Left ventricle myocardium inferior (tissue), 1 donor: ENCODE measurements around the gene TSPAN1. TPM values are rescaled to one million over a fixed set of nuclear protein-coding genes. Genes with fewer than 3 reads are reported as not detected.
A peak's percentile ranks its signal among the peaks of the same experiment; 100 is the strongest.

Source experiments
- DNase-seq: peaks from one replicate; pipeline ENCODE4 v3.0.0-alpha.2; 2020
- H3K27ac ChIP-seq: fragments of 200-600 bp; replicated peaks from 2 replicates; pipeline ENCODE4 v1.8.0; 2021
- H3K27me3 ChIP-seq: fragments of 200-600 bp; 2 replicates; pipeline ENCODE4 v1.8.0; 2021; ENCODE audit warnings: low read depth
- H3K36me3 ChIP-seq: fragments of 200-600 bp; 2 replicates; pipeline ENCODE4 v1.8.0; 2021
- H3K4me1 ChIP-seq: fragments of 200-600 bp; 2 replicates; pipeline ENCODE4 v1.8.0; 2021
- H3K4me3 ChIP-seq: fragments of 200-600 bp; 2 replicates; pipeline ENCODE4 v1.8.0; 2021; ENCODE audit warnings: mild to moderate bottlenecking, moderate library complexity
- H3K9me3 ChIP-seq: fragments of 200-600 bp; replicated peaks from 2 replicates; pipeline ENCODE4 v1.8.0; 2021
- intact Hi-C: fragments of 100-400 bp; cut with micrococcal nuclease; formaldehyde crosslinking; loops from one replicate; pipeline ENCODE4 v1.11.0; 2022
- total RNA-seq: library from RNA; stranded (reverse); fragmentation: NEBNext Ultra II Directional; extraction: Animal tissue kit (Norgen Biotek cat#: 25700); gene quantifications from one replicate; pipeline ENCODE4 v1.2.1, GENCODE V29; 2021
- TF ChIP-seq, protein P1 (sequence below): fragments of 200-600 bp; IDR thresholded peaks from 2 replicates; pipeline ENCODE4 v1.8.0; 2021; ENCODE audit warnings: antibody characterized with exemption, mild to moderate bottlenecking, borderline replicate concordance
- donor health status: DM: no; HTN: yes; CAD: no; lungs with severe emphysema.

The TSPAN1 gene
- total RNA-seq, 1 donor from 2014 or later: 1.4 TPM

- DNase-seq: no peak
- Histone ChIP-seq H3K27me3 (no peaks in the 10 kb centered on the region), H3K27ac (peak overlapping the region; percentile 91), H3K9me3 (no peaks in the 10 kb centered on the region), H3K36me3 (no peaks in the 10 kb centered on the region), H3K4me3 (no peak overlapping the region), H3K4me1 (peaks cover 55% of the 10 kb centered on the region)
- TF ChIP-seq, protein P1, sequence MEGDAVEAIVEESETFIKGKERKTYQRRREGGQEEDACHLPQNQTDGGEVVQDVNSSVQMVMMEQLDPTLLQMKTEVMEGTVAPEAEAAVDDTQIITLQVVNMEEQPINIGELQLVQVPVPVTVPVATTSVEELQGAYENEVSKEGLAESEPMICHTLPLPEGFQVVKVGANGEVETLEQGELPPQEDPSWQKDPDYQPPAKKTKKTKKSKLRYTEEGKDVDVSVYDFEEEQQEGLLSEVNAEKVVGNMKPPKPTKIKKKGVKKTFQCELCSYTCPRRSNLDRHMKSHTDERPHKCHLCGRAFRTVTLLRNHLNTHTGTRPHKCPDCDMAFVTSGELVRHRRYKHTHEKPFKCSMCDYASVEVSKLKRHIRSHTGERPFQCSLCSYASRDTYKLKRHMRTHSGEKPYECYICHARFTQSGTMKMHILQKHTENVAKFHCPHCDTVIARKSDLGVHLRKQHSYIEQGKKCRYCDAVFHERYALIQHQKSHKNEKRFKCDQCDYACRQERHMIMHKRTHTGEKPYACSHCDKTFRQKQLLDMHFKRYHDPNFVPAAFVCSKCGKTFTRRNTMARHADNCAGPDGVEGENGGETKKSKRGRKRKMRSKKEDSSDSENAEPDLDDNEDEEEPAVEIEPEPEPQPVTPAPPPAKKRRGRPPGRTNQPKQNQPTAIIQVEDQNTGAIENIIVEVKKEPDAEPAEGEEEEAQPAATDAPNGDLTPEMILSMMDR: no peak
- intact Hi-C loops: no loop called here
Observed at GRCh38 chr1:46206399-46206798, 31.5 kb downstream of the TSPAN1 start.

DNA sequence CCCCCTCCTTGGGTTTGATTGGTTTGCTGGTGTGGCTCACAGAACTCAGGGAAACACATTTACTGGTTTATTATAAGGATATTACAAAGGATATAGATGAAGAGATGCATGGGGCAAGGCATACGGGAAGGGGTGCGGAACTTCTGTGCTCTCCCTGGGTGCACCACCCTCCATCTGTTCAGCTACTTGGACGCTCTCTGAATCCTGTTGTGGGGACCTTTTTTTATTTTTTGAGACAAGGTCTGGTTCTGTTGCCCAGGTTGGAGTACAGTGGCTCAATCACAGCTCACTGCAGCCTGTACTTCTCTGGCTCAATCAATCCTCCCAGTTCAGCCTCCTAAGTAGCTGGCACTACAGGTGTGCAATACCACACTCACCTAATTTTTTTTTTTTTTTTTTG is 35.7 kb downstream of the TSPAN1 start:
- no peak for DNase-seq
- Histone ChIP-seq H3K27ac (no peak overlapping the region), H3K4me1 (peaks cover 20% of the 10 kb centered on the region), H3K36me3 (no peaks in the 10 kb centered on the region), H3K9me3 (no peaks in the 10 kb centered on the region), H3K27me3 (no peaks in the 10 kb centered on the region), H3K4me3 (no peak overlapping the region)
- intact Hi-C loops: no loop called here
- TF ChIP-seq, protein P1: no peak

DNA sequence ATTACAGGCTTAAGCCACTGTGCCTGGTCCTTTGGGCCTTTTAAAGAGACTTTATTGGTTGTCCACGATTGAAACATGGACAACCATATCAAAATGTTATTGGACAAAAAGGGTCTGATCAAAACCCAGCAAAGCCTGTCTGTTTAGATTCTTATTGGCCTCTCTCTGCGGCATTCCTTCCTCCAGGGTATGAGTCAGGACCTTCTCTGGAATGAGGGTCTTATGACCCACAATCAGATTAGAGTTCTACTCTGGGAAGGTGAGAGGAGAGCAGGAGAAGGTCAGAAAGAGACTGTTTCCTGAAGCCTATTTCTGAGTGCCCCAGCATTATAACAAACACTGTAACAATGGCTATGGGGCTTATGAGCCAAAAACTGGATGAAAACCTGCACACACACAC is 36.2 kb downstream of the TSPAN1 start:
- TF ChIP-seq, protein P1: no peak
- no peaks in the 10 kb centered on the region for H3K9me3 ChIP-seq
- no peak for DNase-seq
- intact Hi-C loops: no loop called here
- H3K27ac ChIP-seq: no peak overlapping the region
- no peak overlapping the region for H3K4me3 ChIP-seq
- H3K36me3 ChIP-seq: no peaks in the 10 kb centered on the region
- H3K27me3 ChIP-seq: no peaks in the 10 kb centered on the region
- peaks cover 15% of the 10 kb centered on the region for H3K4me1 ChIP-seq

DNA sequence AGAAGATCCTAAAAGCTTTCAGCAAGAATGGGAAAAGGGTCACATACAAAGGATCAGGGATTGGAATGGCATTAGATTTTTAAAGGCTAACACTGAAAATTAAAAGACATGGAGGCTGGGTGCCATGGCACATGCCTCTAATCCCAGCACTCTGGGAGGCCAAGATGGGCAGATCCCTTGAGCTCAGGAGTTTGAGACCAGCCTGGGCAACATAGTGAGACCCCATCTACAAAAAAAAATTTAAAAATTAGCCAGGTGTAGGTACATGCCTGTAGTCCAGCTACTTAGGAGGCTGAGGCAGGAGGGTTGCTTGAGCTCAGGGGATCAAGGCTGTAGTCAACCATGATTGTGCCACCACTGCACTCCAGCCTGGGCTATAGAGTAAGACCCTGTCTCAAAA is 40.6 kb downstream of the TSPAN1 start:
- no peaks in the 10 kb centered on the region for H3K9me3 ChIP-seq
- peaks cover 4% of the 10 kb centered on the region for H3K4me1 ChIP-seq
- H3K27me3 ChIP-seq: no peaks in the 10 kb centered on the region
- intact Hi-C loops: no loop called here
- DNase-seq: no peak
- H3K4me3 ChIP-seq: no peak overlapping the region
- peaks cover 12% of the 10 kb centered on the region for H3K36me3 ChIP-seq
- TF ChIP-seq, protein P1: no peak
- no peak overlapping the region for H3K27ac ChIP-seq

GRCh38 chr1:46218443-46218842 is 43.6 kb downstream of the TSPAN1 start:
- Histone ChIP-seq H3K4me1 (peaks cover 17% of the 10 kb centered on the region), H3K9me3 (no peaks in the 10 kb centered on the region), H3K36me3 (peaks cover 12% of the 10 kb centered on the region), H3K27me3 (no peaks in the 10 kb centered on the region), H3K27ac (no peak overlapping the region), H3K4me3 (no peak overlapping the region)
- DNase-seq: no peak
- intact Hi-C loops: no loop called here
- TF ChIP-seq, protein P1: no peak
